ENCODE results near the gene NISCH.

NISCH gene

DNA sequence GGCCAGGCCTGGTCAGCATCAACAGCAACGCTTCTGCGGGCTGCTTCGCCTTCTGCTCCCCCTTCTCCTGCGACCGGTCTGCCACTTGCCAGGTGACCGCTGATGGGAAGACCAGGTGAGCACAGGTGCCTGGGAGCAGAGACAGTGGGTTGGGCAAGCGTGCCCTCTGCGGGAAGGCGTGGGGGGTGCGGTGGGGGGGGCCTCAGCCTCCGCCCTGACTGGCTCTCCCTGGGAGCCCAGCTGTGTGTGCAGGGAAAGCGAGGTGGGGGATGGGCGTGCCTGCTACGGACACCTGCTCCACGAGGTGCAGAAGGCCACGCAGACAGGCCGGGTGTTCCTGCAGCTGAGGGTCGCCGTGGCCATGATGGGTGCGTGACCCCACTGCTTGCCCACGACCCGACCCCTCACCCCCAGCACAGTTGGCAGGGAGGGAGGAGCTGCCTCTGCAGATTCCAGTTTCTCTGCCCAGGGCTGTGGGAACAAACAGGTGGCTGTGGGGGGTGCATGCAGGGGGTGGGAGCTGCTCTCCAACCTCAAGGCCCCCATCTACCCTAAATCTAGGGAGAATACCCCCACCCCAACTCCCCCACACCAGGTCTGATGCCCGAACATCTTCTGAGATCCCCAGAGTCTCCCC is 48.5 kb downstream of the NISCH start:
- DNase-seq (ENCODE audit: extremely low spot score) = no peak
- ChIA-PET CTCF (no interaction called here), POLR2A (interaction anchor here (1.3 kb wide), 1 partner anchor 14 kb away, joined by 3 read pairs; no protein-coding TSS in a partner anchor)
- TF ChIP-seq LEF1 (IDR thresholded peaks at IDR 0.05; ENCODE audit: borderline replicate concordance) = no peak
- TF ChIP-seq FOXK2 (IDR thresholded peaks at IDR 0.05) = no peak
- TF ChIP-seq, protein P1, sequence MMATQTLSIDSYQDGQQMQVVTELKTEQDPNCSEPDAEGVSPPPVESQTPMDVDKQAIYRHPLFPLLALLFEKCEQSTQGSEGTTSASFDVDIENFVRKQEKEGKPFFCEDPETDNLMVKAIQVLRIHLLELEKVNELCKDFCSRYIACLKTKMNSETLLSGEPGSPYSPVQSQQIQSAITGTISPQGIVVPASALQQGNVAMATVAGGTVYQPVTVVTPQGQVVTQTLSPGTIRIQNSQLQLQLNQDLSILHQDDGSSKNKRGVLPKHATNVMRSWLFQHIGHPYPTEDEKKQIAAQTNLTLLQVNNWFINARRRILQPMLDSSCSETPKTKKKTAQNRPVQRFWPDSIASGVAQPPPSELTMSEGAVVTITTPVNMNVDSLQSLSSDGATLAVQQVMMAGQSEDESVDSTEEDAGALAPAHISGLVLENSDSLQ (IDR thresholded peaks at IDR 0.05) = no peak

DNA sequence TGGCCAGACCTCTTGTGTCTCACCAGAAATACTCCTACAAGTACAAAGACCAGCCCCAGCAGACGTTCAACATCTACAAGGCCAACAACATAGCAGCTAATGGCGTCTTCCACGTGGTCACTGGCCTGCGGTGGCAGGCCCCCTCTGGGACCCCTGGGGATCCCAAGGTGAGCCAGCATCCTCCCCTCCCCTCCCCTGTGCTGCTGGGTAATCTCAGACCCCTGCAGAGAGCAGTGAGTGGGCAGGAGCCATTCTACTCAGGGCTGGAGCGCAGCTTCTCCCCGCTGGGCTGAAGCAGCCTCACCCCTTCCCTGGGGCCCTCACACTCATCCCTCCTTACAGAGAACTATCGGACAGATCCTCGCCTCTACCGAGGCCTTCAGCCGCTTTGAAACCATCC is 49.6 kb downstream of the NISCH start:
- no peak for DNase-seq (ENCODE audit: extremely low spot score)
- ChIA-PET CTCF (interaction anchor here (0.6 kb wide), 1 partner anchor 668 kb away, joined by 3 read pairs; no protein-coding TSS in a partner anchor), POLR2A (interaction anchor here (1.3 kb wide), 1 partner anchor 13 kb away, joined by 3 read pairs; no protein-coding TSS in a partner anchor)
- TF ChIP-seq LEF1 (IDR thresholded peaks at IDR 0.05; ENCODE audit: borderline replicate concordance) = no peak
- TF ChIP-seq FOXA1 (IDR thresholded peaks at IDR 0.05) = no peak

DNA sequence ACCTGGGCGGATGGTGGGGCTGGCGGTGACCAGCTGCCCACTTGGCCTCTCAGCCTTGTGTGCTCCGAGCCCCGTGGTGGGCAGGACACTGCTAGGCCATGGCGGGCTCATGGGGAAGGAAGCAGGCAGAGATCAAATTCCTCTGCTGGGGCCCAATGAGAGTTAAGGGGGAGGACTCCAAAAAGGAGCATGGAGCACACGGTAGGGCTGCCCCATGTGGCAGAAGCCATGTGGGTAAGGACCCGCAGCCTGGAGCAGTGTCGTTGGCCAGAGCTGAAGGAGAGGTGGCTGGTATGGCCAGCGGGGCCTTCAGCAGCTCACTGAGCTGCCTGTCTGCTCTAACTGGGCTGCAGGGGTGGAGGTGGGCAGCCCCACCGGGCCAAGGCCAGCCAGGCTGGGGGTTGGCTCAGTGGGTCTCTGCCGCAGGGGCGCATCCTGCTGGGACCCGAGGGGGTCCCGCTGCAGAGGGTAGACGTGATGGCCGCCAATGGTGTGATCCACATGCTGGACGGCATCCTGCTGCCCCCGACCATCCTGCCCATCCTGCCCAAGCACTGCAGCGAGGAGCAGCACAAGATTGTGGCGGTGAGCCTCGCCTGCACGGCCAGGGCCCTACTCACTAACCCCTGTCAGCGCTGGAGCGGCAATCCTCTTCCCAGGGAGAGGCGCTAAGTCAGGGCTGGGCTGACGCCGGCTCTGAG is 51.0 kb downstream of the NISCH start:
- CTCF ChIA-PET = no interaction called here
- no peak for DNase-seq (ENCODE audit: extremely low spot score)
- no peak for TF ChIP-seq ZNF384 (IDR thresholded peaks at IDR 0.05)
- TF ChIP-seq TARDBP (IDR thresholded peaks at IDR 0.05) = no peak
- TF ChIP-seq LEF1 (IDR thresholded peaks at IDR 0.05; ENCODE audit: borderline replicate concordance) = no peak
- POLR2A ChIA-PET = no interaction called here

DNA sequence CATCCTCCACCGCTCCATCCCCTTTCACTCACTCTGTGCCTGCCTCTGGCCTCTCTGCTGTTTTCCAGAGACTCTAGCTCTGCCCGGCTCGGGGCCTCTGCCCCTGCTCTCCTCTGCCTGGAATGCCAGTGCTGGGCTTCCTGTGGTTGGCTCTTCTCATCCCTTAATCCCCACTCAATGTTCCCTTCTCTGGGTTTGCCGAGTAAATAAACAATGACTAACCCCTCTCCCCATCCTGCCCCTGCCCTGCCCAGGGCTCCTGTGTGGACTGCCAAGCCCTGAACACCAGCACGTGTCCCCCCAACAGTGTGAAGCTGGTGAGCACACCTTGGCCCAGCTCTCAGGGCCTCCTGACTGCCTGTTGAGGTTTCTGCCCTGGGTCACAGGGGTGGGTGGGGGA is 52.0 kb downstream of the NISCH start:
- TF ChIP-seq ELF4 (IDR thresholded peaks at IDR 0.05) (no peak), LEF1 (IDR thresholded peaks at IDR 0.05; ENCODE audit: borderline replicate concordance) (no peak), ZNF384 (IDR thresholded peaks at IDR 0.05) (no peak), SP1 (IDR thresholded peaks at IDR 0.05) (no peak), L3MBTL2 (conservative IDR thresholded peaks at IDR 0.05) (no peak), FOXK2 (IDR thresholded peaks at IDR 0.05) (no peak), ARNT (IDR thresholded peaks at IDR 0.05) (no peak), BHLHE40 (IDR thresholded peaks at IDR 0.05; ENCODE audit: borderline replicate concordance) (no peak), HDGF (IDR thresholded peaks at IDR 0.05; ENCODE audit: borderline replicate concordance) (no peak), FOXA1 (IDR thresholded peaks at IDR 0.05) (no peak)
- TF ChIP-seq, protein P1 (IDR thresholded peaks at IDR 0.05) = no peak
- DNase-seq (ENCODE audit: extremely low spot score) = no peak
- POLR2A ChIA-PET = no interaction called here
- CTCF ChIA-PET = no interaction called here

DNA sequence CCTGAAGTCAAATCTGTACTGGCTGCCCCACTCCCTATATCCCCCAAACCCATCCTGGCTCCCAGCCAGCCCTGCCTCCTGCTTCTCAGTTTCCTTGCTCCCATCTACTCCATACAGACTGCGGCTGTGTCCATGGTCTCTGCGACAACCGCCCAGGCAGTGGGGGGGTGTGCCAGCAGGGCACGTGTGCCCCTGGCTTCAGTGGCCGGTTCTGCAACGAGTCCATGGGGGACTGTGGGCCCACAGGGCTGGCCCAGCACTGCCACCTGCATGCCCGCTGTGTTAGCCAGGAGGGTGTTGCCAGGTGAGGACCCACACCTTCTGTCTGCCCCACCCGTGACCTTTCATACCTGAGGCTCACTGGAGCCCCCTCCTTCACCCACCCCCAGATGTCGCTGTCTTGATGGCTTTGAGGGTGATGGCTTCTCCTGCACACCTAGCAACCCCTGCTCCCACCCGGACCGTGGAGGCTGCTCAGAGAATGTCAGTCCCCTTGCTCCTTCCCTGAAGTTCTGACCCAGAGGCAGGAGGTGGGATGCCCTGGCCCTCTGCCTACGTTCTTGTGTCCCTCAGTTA is 54.4 kb downstream of the NISCH start:
- TF ChIP-seq, protein P1 (IDR thresholded peaks at IDR 0.05) = no peak
- no peak for TF ChIP-seq TARDBP (IDR thresholded peaks at IDR 0.05)
- no peak for TF ChIP-seq FOXK2 (IDR thresholded peaks at IDR 0.05)
- TF ChIP-seq BHLHE40 (IDR thresholded peaks at IDR 0.05; ENCODE audit: borderline replicate concordance) = no peak
- no peak for TF ChIP-seq FOXA1 (IDR thresholded peaks at IDR 0.05)
- TF ChIP-seq SP1 (IDR thresholded peaks at IDR 0.05) = no peak
- no peak for TF ChIP-seq FOXM1 (IDR thresholded peaks at IDR 0.05; ENCODE audit: borderline replicate concordance)
- TF ChIP-seq CTBP1 (IDR thresholded peaks at IDR 0.05; ENCODE audit: borderline replicate concordance) = no peak
- TF ChIP-seq LEF1 (IDR thresholded peaks at IDR 0.05; ENCODE audit: borderline replicate concordance) = no peak
- no peak for TF ChIP-seq ZNF384 (IDR thresholded peaks at IDR 0.05)
- TF ChIP-seq ARNT (IDR thresholded peaks at IDR 0.05) = no peak
- no peak for TF ChIP-seq L3MBTL2 (conservative IDR thresholded peaks at IDR 0.05)
- TF ChIP-seq HDGF (IDR thresholded peaks at IDR 0.05; ENCODE audit: borderline replicate concordance) = no peak
- TF ChIP-seq ELF4 (IDR thresholded peaks at IDR 0.05) = no peak
- TF ChIP-seq SUZ12 (IDR thresholded peaks at IDR 0.05) = no peak
- TF ChIP-seq NFRKB (IDR thresholded peaks at IDR 0.05) = no peak
- POLR2A ChIA-PET = no interaction called here
- DNase-seq (ENCODE audit: extremely low spot score) = no peak
- CTCF ChIA-PET = no interaction called here

DNA sequence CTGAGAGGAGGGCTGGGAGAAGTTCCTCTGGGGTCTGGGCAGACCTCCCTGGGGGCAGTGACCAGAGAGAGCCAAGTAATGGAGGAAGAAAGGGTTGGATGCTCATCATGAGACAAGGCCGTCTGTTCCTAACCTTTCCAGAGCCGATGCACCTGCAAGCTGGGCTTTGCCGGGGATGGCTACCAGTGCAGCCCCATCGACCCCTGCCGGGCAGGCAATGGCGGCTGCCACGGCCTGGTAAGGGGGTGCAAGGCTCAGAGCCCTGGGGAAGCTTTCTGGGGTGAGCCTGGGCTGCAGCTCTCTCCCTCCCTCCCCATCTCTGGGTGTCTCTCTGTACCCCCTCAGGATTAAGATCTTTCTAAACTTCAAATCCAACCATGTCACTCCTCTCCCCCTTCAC is 56.1 kb downstream of the NISCH start:
- TF ChIP-seq FOXK2 (IDR thresholded peaks at IDR 0.05) (no peak), ELF4 (IDR thresholded peaks at IDR 0.05) (no peak), ZNF384 (IDR thresholded peaks at IDR 0.05) (no peak), BHLHE40 (IDR thresholded peaks at IDR 0.05; ENCODE audit: borderline replicate concordance) (no peak), FOXA1 (IDR thresholded peaks at IDR 0.05) (no peak), ARNT (IDR thresholded peaks at IDR 0.05) (no peak), FOXM1 (IDR thresholded peaks at IDR 0.05; ENCODE audit: borderline replicate concordance) (no peak), LEF1 (IDR thresholded peaks at IDR 0.05; ENCODE audit: borderline replicate concordance) (no peak), L3MBTL2 (conservative IDR thresholded peaks at IDR 0.05) (no peak), NFRKB (IDR thresholded peaks at IDR 0.05) (no peak), SUZ12 (IDR thresholded peaks at IDR 0.05) (no peak), CTBP1 (IDR thresholded peaks at IDR 0.05; ENCODE audit: borderline replicate concordance) (no peak), TARDBP (IDR thresholded peaks at IDR 0.05) (no peak), HDGF (IDR thresholded peaks at IDR 0.05; ENCODE audit: borderline replicate concordance) (no peak)
- TF ChIP-seq, protein P1 (IDR thresholded peaks at IDR 0.05) = no peak
- DNase-seq (ENCODE audit: extremely low spot score) = no peak
- CTCF ChIA-PET = no interaction called here
- POLR2A ChIA-PET = no interaction called here

Measured in HEK293T (cell line).